Adrenal gland (tissue), 5 donors: ENCODE results near the gene DNAJB1.

Experiments
- POLR2A ChIP-seq, 2 donors: fragments of 450-650 bp; IDR thresholded peaks; one replicate each; pipeline ENCODE4 v1.6.1; 2017; ENCODE audit warnings: antibody characterized with exemption in 2 of 2, mild to moderate bottlenecking in 2 of 2, moderate library complexity in 1 of 2
- TF ChIP-seq, protein P1 (sequence below), 6 experiments: fragments of 450-650 bp in 4 of 6; fragments of 200-600 bp in 2 of 6; sonication (generic) in 1 of 6; IDR thresholded peaks; 1 replicate in 5 of 6; 2 replicates in 1 of 6; pipeline versions ENCODE4 v1.5.1 to v1.8.0; 2016 to 2021; ENCODE audit warnings: antibody characterized with exemption in 6 of 6, mild to moderate bottlenecking in 2 of 6, moderate library complexity in 1 of 6
- donor health status: DM: no; HTN: no; CAD: no.

- no peak for TF ChIP-seq POLR2A (IDR thresholded peaks at IDR 0.05)
- TF ChIP-seq, protein P1, sequence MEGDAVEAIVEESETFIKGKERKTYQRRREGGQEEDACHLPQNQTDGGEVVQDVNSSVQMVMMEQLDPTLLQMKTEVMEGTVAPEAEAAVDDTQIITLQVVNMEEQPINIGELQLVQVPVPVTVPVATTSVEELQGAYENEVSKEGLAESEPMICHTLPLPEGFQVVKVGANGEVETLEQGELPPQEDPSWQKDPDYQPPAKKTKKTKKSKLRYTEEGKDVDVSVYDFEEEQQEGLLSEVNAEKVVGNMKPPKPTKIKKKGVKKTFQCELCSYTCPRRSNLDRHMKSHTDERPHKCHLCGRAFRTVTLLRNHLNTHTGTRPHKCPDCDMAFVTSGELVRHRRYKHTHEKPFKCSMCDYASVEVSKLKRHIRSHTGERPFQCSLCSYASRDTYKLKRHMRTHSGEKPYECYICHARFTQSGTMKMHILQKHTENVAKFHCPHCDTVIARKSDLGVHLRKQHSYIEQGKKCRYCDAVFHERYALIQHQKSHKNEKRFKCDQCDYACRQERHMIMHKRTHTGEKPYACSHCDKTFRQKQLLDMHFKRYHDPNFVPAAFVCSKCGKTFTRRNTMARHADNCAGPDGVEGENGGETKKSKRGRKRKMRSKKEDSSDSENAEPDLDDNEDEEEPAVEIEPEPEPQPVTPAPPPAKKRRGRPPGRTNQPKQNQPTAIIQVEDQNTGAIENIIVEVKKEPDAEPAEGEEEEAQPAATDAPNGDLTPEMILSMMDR (IDR thresholded peaks at IDR 0.05): no peak
These were observed 50.4 kb downstream of the DNAJB1 start for GRCh38 chr19:14467816-14468215.
